ENCODE data around the gene METAP1.
"Not testable (repeated sequence)": the region's sequence is repeated elsewhere in the genome, so short reads cannot be mapped to it uniquely, and the experiment has no call there.

Gene METAP1

GRCh38 chr4:99061048-99061700 is 65.7 kb downstream of the METAP1 start:
- DNase-seq: no peak

GRCh38 chr4:99062120-99062519 is 66.6 kb downstream of the METAP1 start:
- no peak for DNase-seq

- not testable (repeated sequence) for DNase-seq
Measured at GRCh38 chr4:99065521-99065920, 70.0 kb downstream of the METAP1 start.

- DNase-seq: no peak
Measured at GRCh38 chr4:99067617-99068016, 72.1 kb downstream of the METAP1 start.

- no peak for DNase-seq
Measured at GRCh38 chr4:99071159-99071558, 75.6 kb downstream of the METAP1 start.

- no peak for DNase-seq
Measured at GRCh38 chr4:99074816-99075215, 79.3 kb downstream of the METAP1 start.

- no peak for DNase-seq
Measured at GRCh38 chr4:99076292-99076976, 80.9 kb downstream of the METAP1 start.

GRCh38 chr4:99077177-99077576 is 81.7 kb downstream of the METAP1 start:
- no peak for DNase-seq

- DNase-seq: no peak
Measured at GRCh38 chr4:99078336-99078735, 82.8 kb downstream of the METAP1 start.

- no peak for DNase-seq
Measured at GRCh38 chr4:99078931-99079624, 83.6 kb downstream of the METAP1 start.

- no peak for DNase-seq
Measured at GRCh38 chr4:99079625-99080295, 84.2 kb downstream of the METAP1 start.

- DNase-seq: not testable (repeated sequence)
Measured at GRCh38 chr4:99080869-99081268, 85.3 kb downstream of the METAP1 start.

- DNase-seq: no peak
Measured at GRCh38 chr4:99082192-99082591, 86.7 kb downstream of the METAP1 start.

GRCh38 chr4:99084595-99084994 is 89.1 kb downstream of the METAP1 start:
- DNase-seq: no peak

- DNase-seq: peak; percentile 23
Measured at GRCh38 chr4:99088023-99088449, 92.5 kb downstream of the METAP1 start.

- DNase-seq: peak; percentile 87
Measured at GRCh38 chr4:99088481-99089365, 93.2 kb downstream of the METAP1 start, which contains the start of gene ADH5. Gene ADH5 (minus strand): TSS chr4:99088788. CDS start chr4:99088700, 88 bp downstream.

- no peak for DNase-seq
Measured at GRCh38 chr4:99090481-99091215, 95.1 kb downstream of the METAP1 start.

- no peak for DNase-seq
Measured at GRCh38 chr4:99091216-99091575, 95.7 kb downstream of the METAP1 start.

- DNase-seq: not testable (repeated sequence)
Measured at GRCh38 chr4:99091841-99092240, 96.3 kb downstream of the METAP1 start.

- DNase-seq: no peak
Measured at GRCh38 chr4:99099311-99099710, 103.8 kb downstream of the METAP1 start.

GRCh38 chr4:99099814-99100213 is 104.3 kb downstream of the METAP1 start:
- not testable (repeated sequence) for DNase-seq

- DNase-seq: no peak
Measured at GRCh38 chr4:99100876-99101275, 105.4 kb downstream of the METAP1 start.

Measured in CD4-positive, alpha-beta T cell treated with Interleukin-21 for 1 hour (primary cell).